GM18861 (cell line): ENCODE measurements around the gene PIK3R4.

ENCODE experiments used
- ATAC-seq: cut with Tn5 transposase; IDR thresholded peaks from one replicate; pipeline ENCODE4 v1.9.1; 2021; ENCODE audit not compliant: unreplicated experiment

PIK3R4 gene

GRCh38 chr3:130644628-130645253, 101.9 kb downstream of the PIK3R4 start:
- ATAC-seq = no peak

GRCh38 chr3:130640027-130640426, 106.6 kb downstream of the PIK3R4 start:
- ATAC-seq = no peak

GRCh38 chr3:130636480-130637234, 110.0 kb downstream of the PIK3R4 start:
- no peak for ATAC-seq

DNA sequence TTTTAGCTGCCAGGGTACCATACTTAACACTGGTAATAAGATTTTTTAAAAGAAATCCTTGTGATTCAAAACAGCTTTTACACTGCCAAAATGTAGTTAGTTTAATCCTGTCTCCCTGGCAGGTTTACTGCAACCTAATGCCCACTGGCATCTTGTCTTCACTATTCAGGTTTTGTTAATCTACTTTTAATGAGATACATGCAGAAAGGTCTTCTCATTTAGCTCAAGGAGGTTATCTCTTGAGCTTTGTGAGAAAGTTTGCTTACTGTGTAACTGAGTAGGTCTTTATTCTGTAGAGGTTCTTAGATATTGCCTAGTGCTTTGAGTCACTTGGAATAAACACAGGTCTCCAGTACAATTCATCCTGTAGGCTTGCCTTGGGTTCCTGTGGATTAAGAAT, 110.7 kb downstream of the PIK3R4 start:
- no peak for ATAC-seq

DNA sequence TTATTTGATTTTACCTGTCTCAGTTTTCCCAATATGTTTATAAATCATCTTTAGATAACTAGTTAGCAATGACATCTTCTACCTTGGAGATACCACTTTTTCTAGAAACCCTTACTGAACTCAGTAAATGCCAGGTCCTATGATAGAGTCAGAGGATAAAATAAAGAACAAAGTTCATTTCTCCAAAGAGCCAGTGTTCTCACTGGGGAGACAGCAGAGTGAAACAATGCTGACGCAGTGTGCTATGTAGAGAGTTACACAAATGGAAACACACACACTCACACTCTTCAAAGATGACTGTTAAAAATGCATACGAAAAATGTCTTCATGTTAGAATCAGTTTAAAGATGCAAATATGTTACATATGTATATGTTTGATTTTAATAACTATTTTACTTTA, 111.3 kb downstream of the PIK3R4 start:
- no peak for ATAC-seq
